ENCODE measurements around the gene NRCAM. TPM values are rescaled to one million over a fixed set of nuclear protein-coding genes. Genes with fewer than 3 reads are reported as not detected.
"Not testable (repeated sequence)": the region's sequence is repeated elsewhere in the genome, so short reads cannot be mapped to it uniquely, and the experiment has no call there.

NRCAM gene
- total RNA-seq, 1 donor from 2014 or later: 11.0 TPM

GRCh38 chr7:108403597-108404217 lies 52.5 kb downstream of the NRCAM start:
- no peak for DNase-seq (ENCODE audit: low read depth)
- no peak overlapping the region for H3K4me3 ChIP-seq (ENCODE audit: low read depth, low read length)
- no peak for TF ChIP-seq CTCF (conservative IDR thresholded peaks at IDR 0.05; ENCODE audit: low read depth, low read length)

- no peak overlapping the region for H3K4me3 ChIP-seq (ENCODE audit: low read depth, low read length)
- DNase-seq (ENCODE audit: low read depth): no peak
- TF ChIP-seq CTCF (conservative IDR thresholded peaks at IDR 0.05; ENCODE audit: low read depth, low read length): no peak
These were observed 53.4 kb downstream of the NRCAM start for GRCh38 chr7:108402865-108403264.

- no peak for TF ChIP-seq CTCF (conservative IDR thresholded peaks at IDR 0.05; ENCODE audit: low read depth, low read length)
- no peak overlapping the region for H3K4me3 ChIP-seq (ENCODE audit: low read depth, low read length)
- no peak for DNase-seq (ENCODE audit: low read depth)
These were observed 60.2 kb downstream of the NRCAM start for GRCh38 chr7:108396080-108396479.

GRCh38 chr7:108395426-108395825 lies 60.8 kb downstream of the NRCAM start:
- no peak overlapping the region for H3K4me3 ChIP-seq (ENCODE audit: low read depth, low read length)
- no peak for TF ChIP-seq CTCF (conservative IDR thresholded peaks at IDR 0.05; ENCODE audit: low read depth, low read length)
- no peak for DNase-seq (ENCODE audit: low read depth)

GRCh38 chr7:108393097-108393496 lies 63.1 kb downstream of the NRCAM start:
- not testable (repeated sequence) for DNase-seq (ENCODE audit: low read depth); H3K4me3 ChIP-seq (ENCODE audit: low read depth, low read length)

- DNase-seq (ENCODE audit: low read depth): not testable (repeated sequence)
These were observed 68.5 kb downstream of the NRCAM start for GRCh38 chr7:108387686-108388085.

GRCh38 chr7:108385834-108386422 lies 70.3 kb downstream of the NRCAM start:
- TF ChIP-seq CTCF (conservative IDR thresholded peaks at IDR 0.05; ENCODE audit: low read depth, low read length): no peak
- H3K4me3 ChIP-seq (ENCODE audit: low read depth, low read length): no peak overlapping the region
- no peak for DNase-seq (ENCODE audit: low read depth)

More at GRCh38 chr7:108387686-108388085, 68.5 kb downstream of the NRCAM start:
- H3K4me3 ChIP-seq (ENCODE audit: low read depth, low read length): not testable (repeated sequence)

Measured in epithelial cell of proximal tubule (primary cell).